ENCODE data around the gene SPACA5. TPM values are rescaled to one million over a fixed set of nuclear protein-coding genes. Genes with fewer than 3 reads are reported as not detected.
A peak's percentile ranks its signal among the peaks of the same experiment; 100 is the strongest.
"Not testable (repeated sequence)": the region's sequence is repeated elsewhere in the genome, so short reads cannot be mapped to it uniquely, and the experiment has no call there.

SPACA5 gene
- total RNA-seq, 1 donor from 2014 or later: not detected

- Mint-ChIP-seq H3K27ac (ENCODE audit: unreplicated experiment) (no peak overlapping the region), H3K36me3 (ENCODE audit: low read depth, unreplicated experiment) (no peaks in the 10 kb centered on the region), H3K9me3 (ENCODE audit: unreplicated experiment) (no peaks in the 10 kb centered on the region), H3K4me1 (ENCODE audit: low read depth, unreplicated experiment) (peaks cover 3% of the 10 kb centered on the region), H3K4me3 (ENCODE audit: unreplicated experiment) (no peak overlapping the region), H3K27me3 (ENCODE audit: low read depth, unreplicated experiment) (no peaks in the 10 kb centered on the region)
- peak; percentile 20 for DNase-seq (ENCODE audit: low read depth)
- Histone ChIP-seq H3K27ac (ENCODE audit: low read depth, low read length) (no peak overlapping the region), H3K79me2 (ENCODE audit: insufficient read depth, low read length) (no peaks in the 10 kb centered on the region), H3K36me3 (ENCODE audit: insufficient read depth, low read length) (no peaks in the 10 kb centered on the region), H3K9me3 (ENCODE audit: insufficient read depth, low read depth, low read length) (no peaks in the 10 kb centered on the region), H3K4me3 (ENCODE audit: insufficient read depth, low read depth, low read length) (no peak overlapping the region), H3K27me3 (ENCODE audit: insufficient read depth, low read length) (no peaks in the 10 kb centered on the region), H4K20me1 (ENCODE audit: insufficient read depth, low read length) (no peaks in the 10 kb centered on the region), H2AFZ (ENCODE audit: low read depth, low read length) (no peak overlapping the region), H3K4me2 (ENCODE audit: low read length) (no peak overlapping the region), H3K4me1 (ENCODE audit: insufficient read depth, low read length) (peaks cover 2% of the 10 kb centered on the region), H3K9ac (ENCODE audit: low read length) (no peak overlapping the region)
- peak; percentile 42 for TF ChIP-seq CTCF (IDR thresholded peaks at IDR 0.05; ENCODE audit: insufficient read depth, low read depth, low read length)
- TF ChIP-seq EZH2 (IDR thresholded peaks at IDR 0.05; ENCODE audit: insufficient read depth, low read length): no peak
- peak; percentile 71 for FAIRE-seq
Observed at GRCh38 chrX:48025561-48025960, 18.8 kb downstream of the SPACA5 start.

- H4K20me1 ChIP-seq (ENCODE audit: insufficient read depth, low read length); H3K9me3 Mint-ChIP-seq (ENCODE audit: unreplicated experiment); H3K27ac Mint-ChIP-seq (ENCODE audit: unreplicated experiment); H3K9me3 ChIP-seq (ENCODE audit: insufficient read depth, low read depth, low read length); H3K79me2 ChIP-seq (ENCODE audit: insufficient read depth, low read length); H3K4me3 ChIP-seq (ENCODE audit: insufficient read depth, low read depth, low read length); H3K4me1 ChIP-seq (ENCODE audit: insufficient read depth, low read length); H3K9ac ChIP-seq (ENCODE audit: low read length); H3K27me3 Mint-ChIP-seq (ENCODE audit: low read depth, unreplicated experiment); H3K4me3 Mint-ChIP-seq (ENCODE audit: unreplicated experiment); H3K4me1 Mint-ChIP-seq (ENCODE audit: low read depth, unreplicated experiment); H3K27ac ChIP-seq (ENCODE audit: low read depth, low read length); H3K27me3 ChIP-seq (ENCODE audit: insufficient read depth, low read length); H3K36me3 ChIP-seq (ENCODE audit: insufficient read depth, low read length); H3K4me2 ChIP-seq (ENCODE audit: low read length); H3K36me3 Mint-ChIP-seq (ENCODE audit: low read depth, unreplicated experiment); H2AFZ ChIP-seq (ENCODE audit: low read depth, low read length); DNase-seq (ENCODE audit: low read depth): not testable (repeated sequence)
- FAIRE-seq: peak; percentile 71
Observed at GRCh38 chrX:48027545-48027944, 20.8 kb downstream of the SPACA5 start.

- Histone ChIP-seq H3K9me3 (ENCODE audit: insufficient read depth, low read depth, low read length) (no peaks in the 10 kb centered on the region), H3K36me3 (ENCODE audit: insufficient read depth, low read length) (no peaks in the 10 kb centered on the region), H3K27ac (ENCODE audit: low read depth, low read length) (no peak overlapping the region), H3K9ac (ENCODE audit: low read length) (no peak overlapping the region), H3K4me3 (ENCODE audit: insufficient read depth, low read depth, low read length) (no peak overlapping the region), H3K4me2 (ENCODE audit: low read length) (no peak overlapping the region), H2AFZ (ENCODE audit: low read depth, low read length) (no peak overlapping the region), H3K4me1 (ENCODE audit: insufficient read depth, low read length) (no peaks in the 10 kb centered on the region), H3K27me3 (ENCODE audit: insufficient read depth, low read length) (no peaks in the 10 kb centered on the region), H3K79me2 (ENCODE audit: insufficient read depth, low read length) (no peaks in the 10 kb centered on the region), H4K20me1 (ENCODE audit: insufficient read depth, low read length) (no peaks in the 10 kb centered on the region)
- DNase-seq (ENCODE audit: low read depth) (no peak), FAIRE-seq (no peak)
- Mint-ChIP-seq H3K4me1 (ENCODE audit: low read depth, unreplicated experiment) (peaks cover 3% of the 10 kb centered on the region), H3K27ac (ENCODE audit: unreplicated experiment) (no peak overlapping the region), H3K9me3 (ENCODE audit: unreplicated experiment) (no peaks in the 10 kb centered on the region), H3K27me3 (ENCODE audit: low read depth, unreplicated experiment) (no peaks in the 10 kb centered on the region), H3K36me3 (ENCODE audit: low read depth, unreplicated experiment) (no peaks in the 10 kb centered on the region), H3K4me3 (ENCODE audit: unreplicated experiment) (no peak overlapping the region)
- TF ChIP-seq EZH2 (IDR thresholded peaks at IDR 0.05; ENCODE audit: insufficient read depth, low read length) (no peak), CTCF (IDR thresholded peaks at IDR 0.05; ENCODE audit: insufficient read depth, low read depth, low read length) (no peak)
Observed at GRCh38 chrX:48028091-48028490, 21.3 kb downstream of the SPACA5 start.
